GM06990 (cell line): ENCODE data around the gene PEAR1.

Experiments
- DNase-seq: peaks from one replicate; pipeline ENCODE4 v3.0.0-alpha.2; 2011; ENCODE audit not compliant: insufficient read length; ENCODE audit errors: extremely low read depth
- H3K27me3 ChIP-seq: replicated peaks from 2 replicates; pipeline ENCODE4 v1.6.0; 2011; ENCODE audit warnings: low read length; ENCODE audit not compliant: control insufficient read depth, insufficient read depth
- H3K36me3 ChIP-seq: 2 replicates; pipeline ENCODE4 v1.5.1; 2011; ENCODE audit warnings: low read length; ENCODE audit not compliant: control insufficient read depth, insufficient read depth
- H3K4me3 ChIP-seq: replicated peaks from 2 replicates; pipeline ENCODE4 v1.5.1; 2011; ENCODE audit warnings: low read depth, mild to moderate bottlenecking, control low read depth, low read length
- TF ChIP-seq, protein P1 (sequence below): IDR thresholded peaks from 2 replicates; pipeline ENCODE4 v1.5.1; 2011; ENCODE audit warnings: low read length, control low read depth, mild to moderate bottlenecking, inconsistent platforms; ENCODE audit not compliant: insufficient read depth, poor library complexity, severe bottlenecking

The PEAR1 gene

DNA sequence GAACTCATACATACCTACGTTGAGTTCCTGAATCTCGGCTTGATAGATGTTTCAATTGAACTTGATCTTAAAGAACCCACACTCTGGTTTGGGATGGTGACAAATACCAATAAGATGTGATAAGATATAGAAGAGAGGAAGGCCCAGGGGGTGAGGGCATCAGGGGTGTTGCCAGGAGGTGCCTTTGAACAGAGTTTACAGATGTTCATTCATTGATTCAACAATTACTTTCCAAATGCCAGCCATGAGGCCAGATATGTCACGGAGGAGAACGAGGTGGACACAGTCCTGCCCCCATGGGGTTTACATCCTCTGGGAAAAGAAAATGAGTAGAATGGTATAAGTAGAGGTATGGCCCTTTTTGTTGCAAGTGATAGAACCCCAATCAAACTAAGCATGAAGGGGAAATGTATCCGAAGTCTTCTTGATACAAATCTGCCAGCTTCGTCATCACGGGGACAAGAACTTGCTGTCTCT, 27.6 kb downstream of the PEAR1 start:
- no peak overlapping the region for H3K4me3 ChIP-seq
- no peak for DNase-seq
- H3K36me3 ChIP-seq = no peaks in the 10 kb centered on the region
- peaks cover 7% of the 10 kb centered on the region for H3K27me3 ChIP-seq
- TF ChIP-seq, protein P1, sequence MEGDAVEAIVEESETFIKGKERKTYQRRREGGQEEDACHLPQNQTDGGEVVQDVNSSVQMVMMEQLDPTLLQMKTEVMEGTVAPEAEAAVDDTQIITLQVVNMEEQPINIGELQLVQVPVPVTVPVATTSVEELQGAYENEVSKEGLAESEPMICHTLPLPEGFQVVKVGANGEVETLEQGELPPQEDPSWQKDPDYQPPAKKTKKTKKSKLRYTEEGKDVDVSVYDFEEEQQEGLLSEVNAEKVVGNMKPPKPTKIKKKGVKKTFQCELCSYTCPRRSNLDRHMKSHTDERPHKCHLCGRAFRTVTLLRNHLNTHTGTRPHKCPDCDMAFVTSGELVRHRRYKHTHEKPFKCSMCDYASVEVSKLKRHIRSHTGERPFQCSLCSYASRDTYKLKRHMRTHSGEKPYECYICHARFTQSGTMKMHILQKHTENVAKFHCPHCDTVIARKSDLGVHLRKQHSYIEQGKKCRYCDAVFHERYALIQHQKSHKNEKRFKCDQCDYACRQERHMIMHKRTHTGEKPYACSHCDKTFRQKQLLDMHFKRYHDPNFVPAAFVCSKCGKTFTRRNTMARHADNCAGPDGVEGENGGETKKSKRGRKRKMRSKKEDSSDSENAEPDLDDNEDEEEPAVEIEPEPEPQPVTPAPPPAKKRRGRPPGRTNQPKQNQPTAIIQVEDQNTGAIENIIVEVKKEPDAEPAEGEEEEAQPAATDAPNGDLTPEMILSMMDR = no peak

DNA sequence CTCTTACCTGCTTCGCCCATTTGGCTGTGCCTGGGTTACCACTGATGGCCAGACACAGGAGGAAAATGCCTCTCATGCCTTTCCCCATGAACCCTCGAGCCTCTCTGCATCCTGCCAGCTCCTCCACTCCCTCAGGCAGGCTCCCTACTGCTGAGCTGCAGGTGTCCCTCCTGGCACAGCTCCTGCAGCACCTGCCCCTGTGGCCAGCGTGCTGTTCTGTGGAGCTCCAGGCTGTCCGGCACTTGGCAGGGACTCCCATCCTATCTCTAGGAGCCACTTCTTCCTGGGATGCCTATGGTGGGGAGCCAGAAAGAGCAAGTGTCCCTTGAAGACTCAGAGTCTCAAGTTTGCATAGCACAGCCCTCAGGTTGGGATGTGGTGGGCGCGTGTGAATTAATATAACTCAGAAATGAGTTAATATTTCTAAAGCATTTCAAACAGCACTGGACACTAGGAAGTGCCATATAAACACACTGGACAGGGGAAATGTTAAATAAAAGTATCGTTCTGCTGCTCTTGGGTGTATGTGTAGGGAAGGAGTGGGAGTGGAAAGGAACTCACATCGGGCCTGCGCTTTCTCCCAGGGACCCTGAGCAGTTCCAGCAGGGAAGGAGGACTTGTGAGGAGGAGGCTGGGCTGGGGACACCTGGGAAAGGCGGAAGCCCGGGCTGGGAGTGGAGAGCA, 29.6 kb downstream of the PEAR1 start:
- TF ChIP-seq, protein P1 = no peak
- Histone ChIP-seq H3K36me3 (no peaks in the 10 kb centered on the region), H3K27me3 (peaks cover 7% of the 10 kb centered on the region), H3K4me3 (no peak overlapping the region)
- no peak for DNase-seq

DNA sequence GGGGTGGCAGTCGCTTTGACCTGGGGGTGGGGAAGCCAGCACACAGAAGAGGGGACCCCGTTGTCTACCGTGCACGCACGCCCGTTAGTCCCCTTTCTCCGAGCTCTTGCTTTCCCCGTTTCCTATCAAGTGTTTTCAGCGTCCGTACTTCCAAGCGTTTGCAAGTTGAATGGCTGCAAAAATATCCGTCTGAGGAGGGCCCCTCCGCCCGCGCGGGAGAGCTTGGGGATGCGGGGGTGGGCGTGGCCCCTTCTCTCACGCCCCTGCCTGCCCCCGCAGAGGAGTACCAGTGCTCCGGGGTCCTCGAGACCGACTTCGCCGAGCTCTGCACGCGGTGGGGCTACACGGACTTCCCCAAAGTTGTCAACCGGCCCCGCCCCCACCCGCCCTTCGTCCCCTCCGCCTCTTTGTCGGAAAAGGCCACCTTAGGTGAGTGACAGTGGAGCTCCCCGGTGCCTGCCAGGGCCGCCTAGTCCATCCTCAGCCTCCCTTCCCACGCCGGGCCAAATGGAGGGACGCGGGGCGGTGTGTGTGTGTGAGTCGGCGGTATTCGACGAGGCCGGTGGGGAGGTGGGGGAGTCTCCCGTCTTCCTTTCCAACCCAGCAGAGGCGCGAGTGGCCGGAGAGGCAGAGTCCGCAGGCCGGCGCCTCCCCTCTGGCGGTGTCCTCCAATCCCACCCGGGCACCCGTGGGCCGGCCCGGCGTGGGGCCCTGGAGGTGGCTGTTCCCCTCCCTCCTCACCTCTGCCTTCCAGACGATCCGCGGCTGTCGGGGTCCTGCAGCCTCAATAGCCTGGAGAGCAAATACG, 30.4 kb downstream of the PEAR1 start:
- TF ChIP-seq, protein P1 = no peak
- peaks cover 7% of the 10 kb centered on the region for H3K27me3 ChIP-seq
- no peak overlapping the region for H3K4me3 ChIP-seq
- H3K36me3 ChIP-seq = no peaks in the 10 kb centered on the region
- no peak for DNase-seq

DNA sequence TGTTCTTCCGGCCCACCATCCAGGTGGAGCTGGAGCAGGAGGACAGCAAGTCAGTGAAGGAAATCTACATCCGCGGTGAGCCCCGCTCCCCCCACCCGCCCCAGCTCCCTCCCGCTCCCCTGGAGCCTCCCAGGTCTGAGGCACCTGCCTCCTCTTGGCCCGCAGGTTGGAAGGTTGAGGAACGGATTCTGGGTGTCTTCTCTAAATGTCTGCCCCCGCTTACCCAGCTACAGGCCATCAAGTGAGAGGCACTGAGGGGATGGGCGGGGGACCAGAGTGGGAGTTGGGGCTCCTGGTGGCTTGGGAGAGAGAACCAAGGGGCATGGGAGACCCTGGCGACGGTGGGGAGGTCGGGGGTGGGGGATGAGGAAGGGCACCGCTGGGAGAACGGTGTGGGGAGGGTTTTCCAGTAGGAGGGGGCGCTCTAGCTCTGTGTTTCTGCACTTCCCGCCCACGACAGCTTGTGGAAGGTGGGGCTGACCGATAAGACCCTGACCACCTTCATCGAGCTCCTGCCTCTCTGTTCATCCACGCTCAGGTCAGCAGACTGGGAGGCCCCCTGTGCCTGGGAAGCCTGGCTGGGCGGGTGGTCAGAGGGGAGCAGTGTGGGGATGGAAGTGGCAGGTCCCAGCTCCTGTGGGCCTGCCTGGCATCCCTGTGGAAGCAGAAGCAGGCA, 31.1 kb downstream of the PEAR1 start:
- TF ChIP-seq, protein P1 = no peak
- H3K36me3 ChIP-seq = no peaks in the 10 kb centered on the region
- DNase-seq = no peak
- no peak overlapping the region for H3K4me3 ChIP-seq
- peaks cover 7% of the 10 kb centered on the region for H3K27me3 ChIP-seq

DNA sequence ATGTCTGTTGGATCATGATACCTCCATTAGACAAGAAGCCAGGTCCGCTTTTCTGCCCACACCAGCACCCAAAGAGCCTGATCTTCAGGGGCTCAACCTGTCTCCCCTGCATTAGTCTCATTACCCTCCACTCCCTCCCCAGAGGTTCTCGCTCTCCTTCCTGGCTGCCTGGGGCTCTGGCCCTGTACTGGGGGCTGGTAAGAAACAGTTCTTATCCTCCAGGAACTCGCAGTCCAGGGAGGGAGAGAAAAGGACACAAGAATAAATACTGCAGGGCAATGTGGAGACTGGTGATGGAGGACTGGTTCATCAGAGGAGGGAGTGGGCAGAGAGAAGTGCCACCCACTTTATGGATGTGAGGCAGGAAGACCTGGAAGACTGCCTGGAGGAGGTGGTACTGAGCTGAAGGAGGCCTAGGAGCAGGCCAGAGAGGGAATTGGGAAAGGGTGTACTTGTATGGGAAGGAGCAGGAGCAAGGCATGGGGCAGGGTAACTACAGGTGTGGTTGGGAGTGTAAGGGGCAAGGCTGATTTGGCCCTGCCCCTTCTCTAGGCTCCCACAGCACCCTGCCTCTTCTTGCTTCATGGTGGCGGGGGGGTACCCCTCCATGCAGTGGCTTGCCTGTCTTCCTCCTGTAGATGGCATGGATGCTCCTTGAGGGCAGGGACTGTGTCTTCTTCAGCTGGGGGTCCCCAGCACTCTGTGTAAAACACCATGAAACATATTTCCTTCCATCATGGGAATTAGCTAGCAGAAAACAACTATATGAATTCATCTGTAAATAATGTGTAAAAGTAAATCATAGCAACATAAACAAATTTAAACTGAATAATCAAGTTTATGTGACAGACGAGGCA, 31.9 kb downstream of the PEAR1 start:
- TF ChIP-seq, protein P1 = no peak
- H3K27me3 ChIP-seq = peaks cover 7% of the 10 kb centered on the region
- H3K4me3 ChIP-seq = no peak overlapping the region
- DNase-seq = no peak
- H3K36me3 ChIP-seq = no peaks in the 10 kb centered on the region
